K562 (cell line): ENCODE measurements around the gene CDC6. TPM values are rescaled to one million over a fixed set of nuclear protein-coding genes. Genes with fewer than 3 reads are reported as not detected.

Experiments used
- ARHGAP35 ChIP-seq: fragments of 450-650 bp; IDR thresholded peaks from 2 replicates; pipeline ENCODE4 v1.6.1; 2018; ENCODE audit not compliant: partially characterized antibody
- EGR1 ChIP-seq: fragments of 450-650 bp; conservative IDR thresholded peaks from 2 replicates; pipeline ENCODE4 v1.6.1; 2017; ENCODE audit warnings: mild to moderate bottlenecking
- EP400 ChIP-seq: fragments of 450-650 bp; IDR thresholded peaks from 2 replicates; pipeline ENCODE4 v1.6.1; 2017; ENCODE audit warnings: antibody characterized with exemption, mild to moderate bottlenecking, moderate library complexity
- HIVEP1 ChIP-seq: fragments of 250-450 bp; sonication (Bioruptor Pico); IDR thresholded peaks from 2 replicates; pipeline ENCODE4 v1.4.0; 2020; ENCODE audit warnings: mild to moderate bottlenecking
- HMGN3 ChIP-seq: IDR thresholded peaks from 2 replicates; pipeline ENCODE4 v1.6.1; 2011; ENCODE audit warnings: borderline replicate concordance, low read depth, mild to moderate bottlenecking, mixed read lengths, low read length; ENCODE audit not compliant: insufficient read length; ENCODE audit errors: extremely low read depth
- MAFF ChIP-seq: IDR thresholded peaks from 2 replicates; pipeline ENCODE4 v1.6.1; 2012; ENCODE audit warnings: low read length, improper control_type of control experiment
- MTA1 ChIP-seq: fragments of 450-650 bp; IDR thresholded peaks from 2 replicates; pipeline ENCODE4 v1.6.1; 2017; ENCODE audit warnings: borderline replicate concordance
- MTF1 ChIP-seq: fragments of 250-450 bp; sonication (Bioruptor Pico); IDR thresholded peaks from 2 replicates; pipeline ENCODE4 v1.9.0; 2021; ENCODE audit warnings: moderate library complexity, mild to moderate bottlenecking, inconsistent platforms, borderline replicate concordance
- POU5F1 ChIP-seq: fragments of 150-350 bp; IDR thresholded peaks from 2 replicates; pipeline ENCODE4 v1.6.1; 2014; ENCODE audit warnings: borderline replicate concordance, low read length, low read depth, mild to moderate bottlenecking; ENCODE audit not compliant: partially characterized antibody
- RAD51 ChIP-seq: fragments of 450-650 bp; IDR thresholded peaks from 2 replicates; pipeline ENCODE4 v1.7.1; 2016; ENCODE audit warnings: low read depth, mild to moderate bottlenecking, borderline replicate concordance
- SAFB2 ChIP-seq: fragments of 200-400 bp; formaldehyde crosslinking; IDR thresholded peaks from 2 replicates; pipeline ENCODE4 v1.6.1; 2018; ENCODE audit warnings: borderline replicate concordance, low read length, low read depth, moderate library complexity; ENCODE audit not compliant: severe bottlenecking
- SUPT5H ChIP-seq: fragments of 450-650 bp; IDR thresholded peaks from 2 replicates; pipeline ENCODE4 v1.6.1; 2016
- TRIM24 ChIP-seq, 2 experiments: fragments of 450-650 bp; IDR thresholded peaks; 2 replicates each; pipeline ENCODE4 v1.6.1; 2016
- YY1 ChIP-seq, 3 experiments: IDR thresholded peaks; 2 replicates each; pipeline ENCODE4 v1.6.1; 2011; ENCODE audit warnings: low read length in 2 of 3, mild to moderate bottlenecking in 2 of 3, moderate library complexity in 2 of 3, borderline replicate concordance in 1 of 3, control low read depth in 1 of 3, low read depth in 1 of 3; ENCODE audit not compliant: insufficient read depth in 3 of 3, insufficient replicate concordance in 2 of 3, control insufficient read depth in 1 of 3, insufficient read length in 1 of 3; ENCODE audit errors: extremely low read depth in 1 of 3
- ZBTB1 ChIP-seq: sonication (generic); formaldehyde crosslinking; IDR thresholded peaks from 2 replicates; pipeline ENCODE4 v1.8.1; 2023; ENCODE audit warnings: missing genetic modification reagents, low read depth, mild to moderate bottlenecking, borderline replicate concordance
- ZFPM2 ChIP-seq: fragments of 250-450 bp; sonication (Bioruptor Pico); IDR thresholded peaks from 2 replicates; pipeline ENCODE4 v1.5.1; 2022; ENCODE audit warnings: mild to moderate bottlenecking
- ZNF589 ChIP-seq: fragments of 200-800 bp; sonication (Bioruptor generic); IDR thresholded peaks from 2 replicates; pipeline ENCODE4 v1.6.1; 2016; ENCODE audit warnings: low read depth, missing genetic modification characterization, missing compliant biosample characterization
- polyA plus RNA-seq, 8 experiments: library from polyadenylated mRNA; depleted of rRNA in 4 of 8; stranded (reverse) in 5 of 8; unstranded in 3 of 8; fragments of >200 nt; fragmentation: Nextera tagmentation in 2 of 8; fragmentation: Illumina TruSeq in 1 of 8; extraction: Ambion mirVana in 2 of 8; extraction: Trizol in 1 of 8; gene quantifications; 2 replicates each; pipeline versions ENCODE4 v1.2.1 to v1.2.3, GENCODE V29; 2011 to 2014; ENCODE audit warnings: inconsistent platforms in 1 of 8, missing spikeins in 1 of 8
- total RNA-seq, 7 experiments: library from RNA; depleted of rRNA in 6 of 7; stranded (reverse); fragments of >200 nt in 6 of 7; fragmentation: Illumina TruSeq in 2 of 7; extraction: Trizol in 2 of 7; gene quantifications; 2 replicates each; pipeline versions ENCODE4 v1.2.1 to v1.2.3, GENCODE V29; 2011 to 2021; ENCODE audit warnings: low replicate concordance in 1 of 7
- TF ChIP-seq, protein P1 (sequence below): IDR thresholded peaks from 3 replicates; pipeline ENCODE4 v1.6.1; 2011; ENCODE audit warnings: borderline replicate concordance, mild to moderate bottlenecking, moderate library complexity; ENCODE audit not compliant: insufficient read length; ENCODE audit errors: extremely low read depth
- TF ChIP-seq, protein P2 (sequence below): IDR thresholded peaks from 2 replicates; pipeline ENCODE4 v1.6.1; 2011; ENCODE audit warnings: borderline replicate concordance, low read depth, mild to moderate bottlenecking, moderate library complexity, low read length; ENCODE audit not compliant: insufficient read depth, poor library complexity, severe bottlenecking

CDC6 gene
- total and polyA plus RNA-seq, 9 of the 15 experiments (the other 6 are each of a cell fraction or from before 2014, with no cell fraction given), result 29.6 to 141 (median 106) TPM

DNA sequence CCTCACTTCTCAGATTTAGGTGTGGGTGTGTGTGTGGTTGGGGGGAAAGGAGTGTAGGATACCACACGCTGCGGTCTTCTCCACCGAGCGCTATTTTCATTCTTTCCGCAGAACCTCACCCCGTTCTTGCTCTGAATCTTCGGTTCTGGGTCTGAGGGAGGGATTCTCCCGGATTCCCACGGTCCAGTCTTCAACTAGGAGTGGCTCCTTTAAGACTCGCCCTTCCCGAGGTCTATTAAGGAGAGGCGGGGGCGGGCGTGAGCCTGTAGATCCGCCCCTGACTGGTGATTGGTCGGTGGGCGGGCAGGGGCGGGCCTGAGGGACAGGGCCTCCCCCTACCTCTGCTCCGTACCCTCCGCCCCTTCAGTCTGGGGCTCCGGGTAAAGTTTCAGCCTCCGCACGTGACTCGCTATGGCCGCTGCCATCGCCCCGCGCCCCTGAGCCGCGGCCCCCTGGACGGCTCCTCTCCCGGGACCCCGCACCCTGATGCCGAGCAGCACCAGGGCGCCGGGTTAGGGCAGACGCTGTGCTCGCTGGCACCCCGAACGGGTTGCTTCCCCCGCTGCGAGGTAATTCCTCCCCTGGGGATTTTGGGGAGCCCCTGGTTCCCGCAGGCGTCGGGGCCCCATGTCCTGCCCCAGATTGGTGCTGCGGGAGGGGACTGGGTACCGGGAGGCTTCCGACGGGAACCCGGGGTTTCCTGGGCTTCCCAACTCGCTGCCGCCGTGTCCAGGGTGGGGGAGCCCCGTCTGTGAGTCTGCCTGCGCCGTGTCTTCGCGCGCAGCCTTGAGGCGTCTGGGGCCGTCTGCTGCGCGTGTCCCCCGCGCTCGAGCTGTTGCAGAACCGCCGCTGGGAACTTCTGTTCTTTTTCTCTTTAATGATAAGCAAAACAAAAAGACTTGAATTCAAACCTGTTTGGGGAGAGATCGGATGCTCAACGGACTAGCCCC is 30.5 kb downstream of the CDC6 start (continued):
- peak; percentile 57 to 92 (median 89) for TF ChIP-seq YY1 (IDR thresholded peaks at IDR 0.05; ENCODE audit: borderline replicate concordance in 1 of 3, control insufficient read depth in 1 of 3, extremely low read depth in 1 of 3, insufficient read depth in 3 of 3, insufficient read length in 1 of 3, insufficient replicate concordance in 2 of 3, low read depth in 1 of 3, low read length in 2 of 3)
- TF ChIP-seq HMGN3, result peak; percentile 71
- TF ChIP-seq, protein P1, sequence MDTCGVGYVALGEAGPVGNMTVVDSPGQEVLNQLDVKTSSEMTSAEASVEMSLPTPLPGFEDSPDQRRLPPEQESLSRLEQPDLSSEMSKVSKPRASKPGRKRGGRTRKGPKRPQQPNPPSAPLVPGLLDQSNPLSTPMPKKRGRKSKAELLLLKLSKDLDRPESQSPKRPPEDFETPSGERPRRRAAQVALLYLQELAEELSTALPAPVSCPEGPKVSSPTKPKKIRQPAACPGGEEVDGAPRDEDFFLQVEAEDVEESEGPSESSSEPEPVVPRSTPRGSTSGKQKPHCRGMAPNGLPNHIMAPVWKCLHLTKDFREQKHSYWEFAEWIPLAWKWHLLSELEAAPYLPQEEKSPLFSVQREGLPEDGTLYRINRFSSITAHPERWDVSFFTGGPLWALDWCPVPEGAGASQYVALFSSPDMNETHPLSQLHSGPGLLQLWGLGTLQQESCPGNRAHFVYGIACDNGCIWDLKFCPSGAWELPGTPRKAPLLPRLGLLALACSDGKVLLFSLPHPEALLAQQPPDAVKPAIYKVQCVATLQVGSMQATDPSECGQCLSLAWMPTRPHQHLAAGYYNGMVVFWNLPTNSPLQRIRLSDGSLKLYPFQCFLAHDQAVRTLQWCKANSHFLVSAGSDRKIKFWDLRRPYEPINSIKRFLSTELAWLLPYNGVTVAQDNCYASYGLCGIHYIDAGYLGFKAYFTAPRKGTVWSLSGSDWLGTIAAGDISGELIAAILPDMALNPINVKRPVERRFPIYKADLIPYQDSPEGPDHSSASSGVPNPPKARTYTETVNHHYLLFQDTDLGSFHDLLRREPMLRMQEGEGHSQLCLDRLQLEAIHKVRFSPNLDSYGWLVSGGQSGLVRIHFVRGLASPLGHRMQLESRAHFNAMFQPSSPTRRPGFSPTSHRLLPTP, result no peak
- no peak for TF ChIP-seq ZBTB1
- TF ChIP-seq, protein P2, sequence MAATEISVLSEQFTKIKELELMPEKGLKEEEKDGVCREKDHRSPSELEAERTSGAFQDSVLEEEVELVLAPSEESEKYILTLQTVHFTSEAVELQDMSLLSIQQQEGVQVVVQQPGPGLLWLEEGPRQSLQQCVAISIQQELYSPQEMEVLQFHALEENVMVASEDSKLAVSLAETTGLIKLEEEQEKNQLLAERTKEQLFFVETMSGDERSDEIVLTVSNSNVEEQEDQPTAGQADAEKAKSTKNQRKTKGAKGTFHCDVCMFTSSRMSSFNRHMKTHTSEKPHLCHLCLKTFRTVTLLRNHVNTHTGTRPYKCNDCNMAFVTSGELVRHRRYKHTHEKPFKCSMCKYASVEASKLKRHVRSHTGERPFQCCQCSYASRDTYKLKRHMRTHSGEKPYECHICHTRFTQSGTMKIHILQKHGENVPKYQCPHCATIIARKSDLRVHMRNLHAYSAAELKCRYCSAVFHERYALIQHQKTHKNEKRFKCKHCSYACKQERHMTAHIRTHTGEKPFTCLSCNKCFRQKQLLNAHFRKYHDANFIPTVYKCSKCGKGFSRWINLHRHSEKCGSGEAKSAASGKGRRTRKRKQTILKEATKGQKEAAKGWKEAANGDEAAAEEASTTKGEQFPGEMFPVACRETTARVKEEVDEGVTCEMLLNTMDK, result no peak
- no peak for TF ChIP-seq MAFF
- TF ChIP-seq MTA1, result no peak
- peak; percentile 84 for TF ChIP-seq RAD51
- TF ChIP-seq ARHGAP35, result no peak
- peak in 1 of 2 experiments; percentile 52; a peak in 2 of 4 replicates for TF ChIP-seq TRIM24 (IDR thresholded peaks at IDR 0.05)
- TF ChIP-seq SUPT5H, result peak; percentile 59
- 0 out of 2 replicates have a peak, but pooled peaks have one; percentile 44 for TF ChIP-seq HIVEP1
- TF ChIP-seq POU5F1, result no peak
- peak; percentile 72; the same call in 1 of the 2 replicates for TF ChIP-seq EP400
- TF ChIP-seq MTF1 (CRISPR knock-in tag), result no peak
- TF ChIP-seq EGR1, result peak; percentile 91
- no peak for TF ChIP-seq SAFB2
- TF ChIP-seq ZNF589 (CRISPR knock-in tag), result no peak
- TF ChIP-seq ZFPM2 (CRISPR knock-in tag), result peak; percentile 60; the same call in 1 of the 2 replicates
